Measurements from ENCODE around the gene C6orf136. TPM values are rescaled to one million over a fixed set of nuclear protein-coding genes. Genes with fewer than 3 reads are reported as not detected.

Gene C6orf136
- total RNA-seq, 5 donors from 2014 or later (not counting 1 experiment from before 2014, with no cell fraction given): 24.5 to 39.8 (median 31.4) TPM

- peaks cover 0 to 2% of the 10 kb centered on the region in 2 donors for H3K27me3 Mint-ChIP-seq
- Histone ChIP-seq H3K4me3 (ENCODE audit: control insufficient read depth in 1 of 2, extremely low read depth in 1 of 2, low read length in 1 of 2) (peak overlapping the region; percentile 71 to 100), H3K27ac (ENCODE audit: low read length) (peak overlapping the region; percentile 100), H3K36me3 (ENCODE audit: control insufficient read depth in 2 of 2, extremely low read depth in 1 of 2, insufficient read depth in 1 of 2, low read length in 1 of 2) (peaks cover 4 to 30% of the 10 kb centered on the region in 2 donors), H3K4me1 (ENCODE audit: control insufficient read depth in 1 of 2, extremely low read depth in 1 of 2, insufficient read depth in 2 of 2, low read length in 2 of 2) (peaks cover 38 to 39% of the 10 kb centered on the region in 2 experiments), H3K27me3 (replicated peaks in 1 of 2; ENCODE audit: control insufficient read depth in 2 of 2, extremely low read depth in 1 of 2, insufficient read depth in 2 of 2, low read length in 1 of 2) (no peaks in the 10 kb centered on the region), H3K9me3 (no peaks in the 10 kb centered on the region)
- peak overlapping the region; percentile 93 to 100 (median 98) for H3K4me3 Mint-ChIP-seq
- peaks cover 58 to 62% (median 58%) of the 10 kb centered on the region in 3 donors for H3K4me1 Mint-ChIP-seq
- H3K27ac Mint-ChIP-seq: peak overlapping the region; percentile 100
- no peaks in the 10 kb centered on the region for H3K9me3 Mint-ChIP-seq
- H3K36me3 Mint-ChIP-seq: peaks cover 36% of the 10 kb centered on the region
- no peak for ATAC-seq (replicated peaks in 1 of 4)
- peak in 29 of 35 experiments; percentile 13 to 66 (median 27) for DNase-seq
- POLR2A ChIA-PET: interaction anchor here (0.5 to 3.1 kb wide), 42 partner anchors 10 to 1224 kb away, joined by 3 to 30 read pairs (median 5); partner anchors contain the start of genes ABCF1 (in 1 of the 2), MDC1 (in 1 of the 2) and PRR3 (in 1 of the 2)
- CTCF ChIA-PET: interaction anchor here in 1 of 2 donors (0.6 to 4.2 kb wide), 20 partner anchors 8 to 1248 kb away, joined by 3 to 23 read pairs (median 3); partner anchors contain the start of genes ABCF1, MDC1 and PRR3
- no CpG with 5 or more reads among the region's 10 CpGs for WGBS (ENCODE audit: insufficient coverage)
Measured at GRCh38 chr6:30615219-30615957, 31.5 kb upstream of the C6orf136 start.

- H3K27ac ChIP-seq (ENCODE audit: low read length): peak overlapping the region; percentile 100
- CTCF ChIA-PET: interaction anchor here in 1 of 2 donors (1.0 to 4.2 kb wide), 3 partner anchors 63 to 106 kb away, joined by 3 to 23 read pairs (median 10); no protein-coding TSS in a partner anchor
- H3K9me3 ChIP-seq: no peaks in the 10 kb centered on the region
- POLR2A ChIA-PET: interaction anchor here (0.6 to 3.1 kb wide), 12 partner anchors 11 to 126 kb away, joined by 3 to 24 read pairs (median 5); partner anchors contain the start of genes ABCF1 (in 1 of the 2), MDC1 (in 1 of the 2) and PRR3 (in 1 of the 2)
- ATAC-seq (replicated peaks in 1 of 4) (no peak), DNase-seq (peak; percentile 18 to 68 (median 42))
- peaks cover 34 to 37% of the 10 kb centered on the region in 2 experiments for H3K4me1 ChIP-seq (ENCODE audit: control insufficient read depth in 1 of 2, extremely low read depth in 1 of 2, insufficient read depth in 2 of 2, low read length in 2 of 2)
- H3K9me3 Mint-ChIP-seq: no peaks in the 10 kb centered on the region
- WGBS (ENCODE audit: insufficient coverage): 0% methylated on average over 1 of the region's 10 CpGs
- H3K27me3 ChIP-seq (replicated peaks in 1 of 2; ENCODE audit: control insufficient read depth in 2 of 2, extremely low read depth in 1 of 2, insufficient read depth in 2 of 2, low read length in 1 of 2): no peaks in the 10 kb centered on the region
- peaks cover 50 to 55% (median 51%) of the 10 kb centered on the region in 3 donors for H3K4me1 Mint-ChIP-seq
- peak overlapping the region; percentile 71 to 100 for H3K4me3 ChIP-seq (ENCODE audit: control insufficient read depth in 1 of 2, extremely low read depth in 1 of 2, low read length in 1 of 2)
- peak overlapping the region; percentile 100 for H3K27ac Mint-ChIP-seq
- H3K4me3 Mint-ChIP-seq: peak overlapping the region; percentile 93 to 100 (median 98)
- peaks cover 39% of the 10 kb centered on the region for H3K36me3 Mint-ChIP-seq
- peaks cover 4 to 31% of the 10 kb centered on the region in 2 donors for H3K36me3 ChIP-seq (ENCODE audit: control insufficient read depth in 2 of 2, extremely low read depth in 1 of 2, insufficient read depth in 1 of 2, low read length in 1 of 2)
- H3K27me3 Mint-ChIP-seq: peaks cover 0 to 2% of the 10 kb centered on the region in 2 donors
Measured at GRCh38 chr6:30615958-30616810, 30.7 kb upstream of the C6orf136 start.

- no peaks in the 10 kb centered on the region for H3K9me3 ChIP-seq
- ChIA-PET CTCF (interaction anchor here (0.7 to 1.2 kb wide), 3 partner anchors 9 to 270 kb away, joined by 3 to 5 read pairs (median 3); partner anchors contain the start of genes ABCF1 (in 1 of the 2) and ATAT1 (in 1 of the 2)), POLR2A (interaction anchor here in 1 of 2 donors (0.5 to 0.8 kb wide), 2 partner anchors 75 to 104 kb away, joined by 3 read pairs; no protein-coding TSS in a partner anchor)
- H3K36me3 ChIP-seq (ENCODE audit: control insufficient read depth in 2 of 2, extremely low read depth in 1 of 2, insufficient read depth in 1 of 2, low read length in 1 of 2): peaks cover 7 to 33% of the 10 kb centered on the region in 2 donors
- ATAC-seq (replicated peaks in 1 of 4): peak; percentile 78 to 81 (median 78)
- H3K9me3 Mint-ChIP-seq: no peaks in the 10 kb centered on the region
- H3K36me3 Mint-ChIP-seq: peaks cover 39% of the 10 kb centered on the region
- under 1% methylated on average over 34 of the region's 40 CpGs for WGBS (ENCODE audit: insufficient coverage)
- H3K27me3 Mint-ChIP-seq: peaks cover 0 to 2% of the 10 kb centered on the region in 2 donors
- peak; percentile 94 to 100 (median 98) for DNase-seq
- H3K4me1 Mint-ChIP-seq: peaks cover 42 to 49% (median 43%) of the 10 kb centered on the region in 3 donors
- H3K27me3 ChIP-seq (replicated peaks in 1 of 2; ENCODE audit: control insufficient read depth in 2 of 2, extremely low read depth in 1 of 2, insufficient read depth in 2 of 2, low read length in 1 of 2): no peaks in the 10 kb centered on the region
- H3K27ac Mint-ChIP-seq: peak within 1 kb of the TSS; percentile 100
- H3K4me3 ChIP-seq (ENCODE audit: control insufficient read depth in 1 of 2, extremely low read depth in 1 of 2, low read length in 1 of 2): peak within 1 kb of the TSS; percentile 88 to 100
- H3K4me3 Mint-ChIP-seq: peak within 1 kb of the TSS; percentile 93 to 100 (median 98)
- H3K27ac ChIP-seq (ENCODE audit: low read length): peak within 1 kb of the TSS; percentile 100
- peaks cover 29 to 33% of the 10 kb centered on the region in 2 experiments for H3K4me1 ChIP-seq (ENCODE audit: control insufficient read depth in 1 of 2, extremely low read depth in 1 of 2, insufficient read depth in 2 of 2, low read length in 2 of 2)
Measured at GRCh38 chr6:30616811-30617564, 29.9 kb upstream of the C6orf136 start, which contains the start of gene PPP1R10. TSS of gene PPP1R10 (minus strand) at chr6:30617243. CDS start at chr6:30609944, 7,299 bp downstream.

- ATAC-seq (replicated peaks in 1 of 4): peak; percentile 77 to 83 (median 79)
- H3K27ac Mint-ChIP-seq: peak within 1 kb of the TSS; percentile 100
- Histone ChIP-seq H3K36me3 (ENCODE audit: control insufficient read depth in 2 of 2, extremely low read depth in 1 of 2, insufficient read depth in 1 of 2, low read length in 1 of 2) (peaks cover 7 to 38% of the 10 kb centered on the region in 2 donors), H3K27me3 (replicated peaks in 1 of 2; ENCODE audit: control insufficient read depth in 2 of 2, extremely low read depth in 1 of 2, insufficient read depth in 2 of 2, low read length in 1 of 2) (no peaks in the 10 kb centered on the region), H3K4me1 (ENCODE audit: control insufficient read depth in 1 of 2, extremely low read depth in 1 of 2, insufficient read depth in 2 of 2, low read length in 2 of 2) (peaks cover 27 to 31% of the 10 kb centered on the region in 2 experiments), H3K9me3 (no peaks in the 10 kb centered on the region), H3K4me3 (ENCODE audit: control insufficient read depth in 1 of 2, extremely low read depth in 1 of 2, low read length in 1 of 2) (peak within 1 kb of the TSS; percentile 88 to 100), H3K27ac (ENCODE audit: low read length) (peak within 1 kb of the TSS; percentile 100)
- peaks cover 37 to 45% (median 38%) of the 10 kb centered on the region in 3 donors for H3K4me1 Mint-ChIP-seq
- 0% methylated on average over 34 of the region's 34 CpGs for WGBS (ENCODE audit: insufficient coverage)
- H3K36me3 Mint-ChIP-seq: peaks cover 43% of the 10 kb centered on the region
- DNase-seq: peak; percentile 91 to 100 (median 99)
- H3K27me3 Mint-ChIP-seq: peaks cover 0 to 2% of the 10 kb centered on the region in 2 donors
- H3K4me3 Mint-ChIP-seq: peak within 1 kb of the TSS; percentile 93 to 100 (median 98)
- ChIA-PET CTCF (interaction anchor here (0.7 to 1.7 kb wide), 7 partner anchors 8 to 269 kb away, joined by 3 to 5 read pairs (median 3); partner anchors contain the start of genes ABCF1 (in 1 of the 2), ATAT1 (in 1 of the 2) and DHX16 (in 1 of the 2)), POLR2A (interaction anchor here (0.5 to 0.8 kb wide), 6 partner anchors 31 to 104 kb away, joined by 3 to 11 read pairs (median 3); partner anchors contain the start of gene MDC1 (in 1 of the 2))
- H3K9me3 Mint-ChIP-seq: no peaks in the 10 kb centered on the region
Measured at GRCh38 chr6:30617565-30618269, 29.2 kb upstream of the C6orf136 start, which contains the start of gene MRPS18B. TSS of gene MRPS18B (plus strand) at chr6:30617840. CDS start at chr6:30617866, 26 bp downstream.

Measured in T-cell (primary cell).